Measurements from ENCODE around the gene PDE4B. TPM values are rescaled to one million over a fixed set of nuclear protein-coding genes. Genes with fewer than 3 reads are reported as not detected.

PDE4B gene
- polyA plus RNA-seq, 1 donor = 18.0 TPM

DNA sequence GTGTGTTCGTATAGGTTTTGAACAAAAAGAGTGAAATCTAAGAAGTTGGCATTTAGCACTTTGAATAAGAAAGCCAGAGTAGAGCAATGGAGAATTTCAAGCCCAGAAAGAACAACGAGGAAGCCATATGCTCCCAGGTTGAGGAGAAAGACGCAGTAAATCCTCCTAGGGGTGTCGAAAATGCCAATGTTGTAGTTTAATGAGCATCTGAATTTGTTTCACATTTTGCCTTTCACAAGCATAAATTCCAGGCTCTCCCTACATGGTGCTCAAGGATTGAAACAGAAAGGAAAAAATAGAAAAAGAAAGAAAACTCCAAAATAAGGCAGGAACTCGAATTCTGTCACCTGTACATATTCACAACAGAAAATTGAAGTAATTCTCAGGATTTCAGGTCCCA is 476.5 kb downstream of the PDE4B start:
- DNase-seq = no peak

DNA sequence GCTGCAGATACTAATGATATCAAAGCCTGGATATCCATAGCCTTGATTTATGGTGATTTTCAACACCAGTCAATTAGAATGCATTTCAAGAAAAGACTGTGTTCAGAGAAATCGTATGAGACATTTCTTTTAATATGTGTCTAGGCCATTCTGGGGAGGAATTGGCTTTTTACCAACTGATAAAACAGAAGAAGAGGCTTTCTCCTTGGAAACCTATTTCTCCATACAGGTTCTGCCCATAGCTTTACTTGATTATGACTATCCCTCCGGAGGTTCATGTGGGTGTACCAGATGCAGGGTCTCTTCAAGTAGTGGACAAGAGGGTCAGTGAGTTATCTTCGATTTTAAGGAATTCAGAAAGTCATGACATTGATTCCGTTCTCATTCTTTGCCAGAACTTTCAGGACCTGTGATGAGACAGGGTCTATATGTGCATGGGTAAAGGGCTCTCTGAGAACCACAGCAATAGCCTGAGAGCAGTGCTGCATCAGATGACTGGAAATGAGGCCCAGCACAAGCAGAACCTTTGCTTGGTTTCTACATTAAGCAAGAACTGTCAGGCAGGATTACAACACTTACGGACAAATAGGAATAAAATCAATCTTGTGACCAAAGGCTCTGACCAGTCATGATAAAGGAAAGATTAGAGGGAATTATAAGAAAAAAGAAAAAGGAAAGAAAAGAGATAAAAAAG is 477.6 kb downstream of the PDE4B start:
- no peak for DNase-seq

DNA sequence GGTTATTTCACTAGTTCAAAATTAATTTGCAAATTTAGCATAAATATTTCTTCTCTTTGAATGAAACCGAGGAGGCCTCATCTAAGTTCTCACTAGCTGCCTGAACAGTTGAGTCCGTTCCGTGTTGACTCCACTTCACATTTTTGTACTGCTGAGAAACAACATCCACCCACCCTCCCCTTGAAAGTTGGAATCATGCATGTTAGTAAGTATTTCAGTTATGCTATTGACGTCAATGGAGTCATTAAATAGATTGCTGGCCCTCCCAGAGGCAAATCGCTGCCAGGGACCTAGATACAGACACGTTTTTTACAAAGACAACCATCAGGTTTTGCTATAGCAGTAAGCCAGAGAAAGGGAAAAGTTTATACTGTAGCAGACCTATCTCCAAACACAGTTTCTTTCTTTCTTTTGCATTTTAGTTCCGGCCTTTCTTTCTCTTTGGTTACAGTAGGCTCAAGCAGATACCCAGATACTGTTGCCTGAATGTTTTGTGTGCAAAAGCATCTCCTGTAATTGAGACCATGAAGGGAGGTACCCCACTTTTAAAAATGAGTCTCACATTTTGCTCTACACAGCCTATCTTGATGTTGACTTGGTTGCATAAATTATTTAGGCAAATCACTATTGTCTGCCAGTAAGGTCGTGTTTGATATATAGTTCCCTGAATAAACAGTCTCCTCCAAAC is 478.7 kb downstream of the PDE4B start:
- peak; percentile 95 for DNase-seq

DNA sequence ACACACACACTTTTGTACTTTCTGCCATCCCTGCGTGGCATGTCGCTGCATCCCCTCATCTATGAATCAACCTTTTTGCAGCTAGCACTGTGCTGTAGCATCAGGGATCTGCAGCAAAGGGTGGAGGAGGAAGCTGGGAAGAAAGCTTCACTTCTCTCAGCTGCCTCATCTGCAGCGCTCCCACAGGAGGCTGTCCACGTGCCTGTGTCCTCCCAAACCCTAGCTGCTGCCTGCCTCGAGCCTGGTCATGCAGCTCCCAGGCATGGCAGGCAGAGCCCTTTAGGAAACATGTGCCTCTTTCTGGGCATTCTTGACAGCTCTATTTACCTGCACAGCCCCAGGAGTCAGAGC is 479.2 kb downstream of the PDE4B start:
- DNase-seq = peak; percentile 71

DNA sequence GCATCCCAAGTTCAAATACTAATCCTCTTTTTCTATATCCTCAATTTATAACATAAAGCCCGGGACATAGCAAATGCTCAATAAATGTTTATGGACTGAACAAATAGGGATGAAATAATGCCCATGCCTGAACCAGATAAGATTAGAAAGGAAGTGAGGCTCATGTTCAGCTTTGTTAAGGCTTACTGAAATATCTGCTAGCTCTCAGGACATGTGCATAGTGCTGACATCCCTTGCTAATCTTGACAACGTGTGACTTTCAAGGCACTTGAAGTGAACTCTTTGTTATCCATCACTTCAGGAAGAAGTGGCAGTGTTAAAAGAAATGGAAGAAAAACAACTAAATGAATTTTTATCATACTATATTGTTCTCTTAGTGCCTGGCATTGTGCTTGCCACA is 481.0 kb downstream of the PDE4B start:
- DNase-seq = no peak

DNA sequence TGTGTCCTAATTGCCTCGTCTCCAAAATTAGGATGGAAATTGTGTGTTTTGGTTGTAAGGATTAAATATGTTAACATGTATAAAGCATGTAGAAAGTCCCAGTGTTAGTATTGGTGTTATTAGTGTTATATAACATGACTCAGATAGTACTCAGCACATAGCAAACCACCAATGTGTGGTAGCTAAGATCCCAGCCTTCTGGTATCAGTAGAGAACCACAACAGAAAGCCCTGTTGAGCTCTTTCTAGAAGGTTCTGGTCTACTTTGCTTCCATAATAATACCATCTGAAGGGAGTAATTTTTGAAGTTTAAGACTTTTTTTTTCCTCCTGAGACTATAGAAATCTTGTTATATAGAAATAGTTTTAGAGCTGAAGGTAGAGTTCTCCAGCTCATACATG is 481.9 kb downstream of the PDE4B start:
- DNase-seq = no peak

DNA sequence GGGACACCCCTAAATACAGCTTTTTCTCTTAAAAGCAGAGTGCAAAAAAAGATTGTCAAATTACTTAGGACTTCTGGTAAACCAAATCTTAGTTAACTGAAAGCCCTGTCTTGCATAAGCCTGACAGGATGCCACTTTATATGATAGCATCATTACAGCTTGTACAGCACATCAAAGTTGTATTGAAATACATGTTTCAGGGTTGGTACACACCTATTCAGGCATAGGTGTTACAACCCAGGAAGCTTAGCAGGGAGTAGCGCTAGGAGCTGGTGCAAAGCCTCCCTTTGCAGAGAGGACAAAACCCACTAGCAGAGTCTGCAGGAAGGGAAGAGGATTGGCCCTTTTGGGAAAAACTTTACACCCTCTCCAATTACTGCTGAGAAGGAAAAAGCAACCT is 482.4 kb downstream of the PDE4B start:
- no peak for DNase-seq

DNA sequence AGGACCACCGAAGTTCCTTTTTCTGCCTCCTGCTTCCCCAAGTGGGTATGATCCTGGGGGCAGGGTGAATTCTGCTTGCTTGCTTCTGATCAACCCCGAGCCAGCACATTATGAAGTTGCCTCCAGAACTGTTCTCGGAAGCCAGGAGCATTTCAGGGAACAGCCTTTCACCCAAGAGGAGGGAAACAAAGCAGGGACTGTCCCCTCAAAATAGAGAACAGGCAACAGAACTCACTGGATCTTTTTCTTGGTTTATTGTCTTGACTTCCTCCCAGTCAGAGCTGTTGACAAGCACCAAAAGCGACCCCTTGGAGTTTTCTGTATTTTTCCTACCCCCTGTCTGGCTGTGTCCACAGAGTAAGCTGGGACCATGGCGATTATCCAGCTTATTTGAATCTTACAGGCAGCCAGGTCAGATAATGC is 482.9 kb downstream of the PDE4B start:
- DNase-seq = no peak

DNA sequence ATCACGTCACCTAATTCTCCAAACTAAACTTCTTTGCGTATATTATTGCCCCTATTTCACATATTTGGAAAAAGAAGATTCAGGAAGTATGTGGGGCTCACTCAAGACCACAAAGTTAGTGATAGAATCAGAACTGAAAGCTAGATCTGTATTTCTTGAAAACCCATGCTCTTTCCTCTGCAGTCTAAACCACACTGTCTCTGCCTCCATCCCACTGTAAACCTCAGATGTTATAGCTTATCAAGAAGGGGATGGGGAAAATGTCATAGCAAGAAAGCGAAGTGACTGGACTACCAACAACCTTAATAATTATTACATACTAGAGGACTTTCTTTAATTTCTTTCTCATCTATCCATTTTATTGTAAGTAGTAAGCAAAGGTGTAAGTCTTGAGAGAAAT is 483.5 kb downstream of the PDE4B start:
- DNase-seq = no peak

DNA sequence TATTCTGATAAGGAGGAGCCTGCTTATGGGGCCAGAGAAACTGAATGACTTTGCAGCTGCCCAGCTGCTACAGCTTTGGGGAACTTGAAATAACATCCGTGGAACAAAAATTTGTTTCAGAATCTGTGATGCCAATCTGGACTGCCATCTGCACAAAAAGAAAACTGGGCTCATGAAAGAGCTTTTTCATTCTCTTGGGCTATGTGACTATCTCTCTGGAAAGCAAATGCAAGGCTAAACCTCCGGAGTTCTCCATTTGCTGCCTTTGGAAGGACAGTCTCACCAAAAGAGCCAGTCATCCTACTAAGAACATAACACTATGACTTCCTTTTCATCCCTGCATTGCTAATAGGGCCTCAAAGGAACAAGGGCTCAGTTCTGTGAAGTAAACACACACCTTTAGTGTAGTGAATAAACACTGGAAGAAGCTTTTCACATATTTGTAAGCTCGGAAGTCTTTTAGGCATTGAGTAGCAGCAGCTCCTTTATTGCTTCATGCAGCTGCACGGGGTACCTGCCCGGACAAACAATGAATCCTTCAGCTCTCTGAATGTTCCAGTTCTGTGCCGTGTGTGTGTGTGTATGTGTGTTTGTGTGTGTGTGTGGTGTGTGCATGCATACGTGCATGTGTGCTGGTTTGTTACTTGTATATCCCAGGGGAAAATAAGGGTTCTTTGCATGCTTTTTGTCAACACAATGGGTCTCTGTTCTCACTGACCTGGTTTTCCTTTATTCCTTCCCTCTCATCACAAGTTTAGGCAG is 485.7 kb downstream of the PDE4B start:
- no peak for DNase-seq

DNA sequence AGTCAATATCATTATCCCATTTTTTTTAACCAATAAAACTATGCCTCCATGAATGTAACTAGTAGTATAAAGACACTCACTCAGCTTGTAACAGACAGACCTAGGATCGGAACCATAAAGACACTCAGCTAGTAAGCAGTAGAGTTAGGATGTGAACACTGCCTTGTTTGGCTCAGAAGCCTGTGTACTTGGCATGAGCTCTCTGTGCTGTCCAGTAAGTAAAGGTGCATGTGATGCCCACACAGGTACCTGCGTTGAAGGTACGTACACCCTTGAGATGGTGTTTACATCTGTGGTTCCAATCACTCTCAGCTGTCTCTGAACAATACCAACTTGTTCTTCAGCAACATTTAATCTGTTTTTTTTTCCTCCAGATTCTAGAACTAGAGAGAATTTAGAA is 489.1 kb downstream of the PDE4B start:
- DNase-seq = no peak

DNA sequence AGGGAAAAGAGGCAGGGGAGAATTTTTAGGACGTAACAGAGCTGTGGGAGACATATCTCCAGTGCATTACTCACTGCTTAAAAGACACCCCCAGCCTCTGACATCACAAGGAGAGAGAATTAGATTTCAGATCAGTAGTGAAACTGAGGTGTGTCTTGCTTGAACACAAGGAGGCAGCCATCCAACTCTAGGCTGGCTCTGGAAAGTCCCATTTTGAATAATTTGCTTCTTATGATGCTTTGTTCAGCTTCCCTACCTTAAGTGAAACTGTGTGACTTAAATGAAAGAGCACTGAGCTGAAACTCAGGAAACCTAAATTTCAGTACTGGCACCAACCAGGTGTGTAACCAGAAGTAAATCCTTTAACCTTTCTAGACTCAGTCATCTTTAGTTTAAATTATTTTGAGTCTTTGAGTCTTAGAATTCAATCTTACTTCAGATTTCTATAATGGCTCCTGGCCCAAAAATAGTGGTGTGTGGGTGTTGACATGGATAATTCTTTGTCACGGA is 489.7 kb downstream of the PDE4B start:
- DNase-seq = no peak

DNA sequence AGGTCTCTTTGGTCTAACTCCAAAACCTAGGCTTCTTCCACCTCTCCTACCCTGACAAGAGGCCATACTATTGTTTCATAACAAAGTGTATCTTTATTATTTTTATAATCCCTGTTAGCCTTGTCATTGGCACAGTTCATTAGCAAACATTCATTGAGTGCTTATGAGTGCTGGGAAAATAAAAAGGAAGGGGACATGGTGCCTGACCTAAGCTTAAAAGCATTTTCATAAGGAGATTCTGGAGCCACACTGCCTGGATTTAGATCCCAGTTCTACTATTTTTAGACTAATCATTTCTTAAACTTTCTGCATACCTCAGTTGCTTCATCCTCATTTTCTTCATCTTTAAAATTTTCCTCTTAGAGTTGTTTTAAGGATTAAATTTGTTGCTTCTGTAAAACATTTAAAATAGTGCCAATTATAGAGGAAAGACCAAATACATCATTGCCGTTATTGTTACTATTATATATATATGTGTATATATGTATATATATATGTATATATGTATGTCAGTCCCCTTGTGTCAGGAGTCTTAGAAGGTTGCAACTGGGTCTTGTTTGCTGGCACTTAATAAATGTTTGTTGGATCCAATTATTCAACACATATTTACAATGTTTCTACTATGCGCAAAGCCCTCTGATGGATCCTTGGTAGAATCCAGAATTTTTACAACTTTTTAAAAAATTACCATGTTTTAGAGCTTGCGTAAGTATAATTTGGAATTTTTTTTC is 490.4 kb downstream of the PDE4B start:
- DNase-seq = no peak

DNA sequence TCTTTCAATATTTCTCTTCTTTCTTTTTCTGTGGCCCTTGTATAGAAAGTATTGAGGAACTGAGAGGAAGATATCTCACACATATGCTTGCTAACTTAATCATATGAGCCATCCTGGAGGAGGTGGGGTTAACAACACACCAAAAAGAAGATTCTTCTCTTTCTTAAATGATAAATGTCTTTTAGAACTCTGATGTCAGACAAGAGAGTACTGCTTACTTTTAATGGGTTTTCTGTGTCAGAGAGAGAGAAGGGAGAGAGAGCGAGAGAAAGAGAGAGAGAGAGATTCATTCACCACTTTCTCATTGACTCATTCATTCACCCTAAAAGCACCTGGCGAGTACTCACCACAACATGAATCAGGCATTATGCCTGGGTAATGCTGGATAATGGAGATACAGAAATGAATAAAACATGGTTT is 490.9 kb downstream of the PDE4B start:
- no peak for DNase-seq

DNA sequence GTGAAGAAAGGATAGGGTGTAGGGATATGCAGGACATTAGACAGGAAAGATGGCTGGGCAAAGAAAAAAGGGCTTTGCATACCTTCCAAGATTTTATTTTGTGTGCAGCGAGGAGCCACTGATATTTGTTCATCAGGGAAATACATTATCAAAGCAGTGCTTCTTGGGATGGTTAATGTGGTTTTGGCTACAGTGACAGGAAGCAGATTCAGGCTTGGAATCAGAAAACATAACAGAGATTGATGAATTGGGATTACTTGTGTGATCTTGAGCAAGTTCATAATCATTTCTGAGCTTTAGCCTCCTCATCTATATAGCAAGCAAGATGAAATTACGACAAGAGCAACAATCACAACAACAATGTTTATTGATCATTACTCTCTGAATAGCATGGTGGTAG is 492.1 kb downstream of the PDE4B start:
- DNase-seq = no peak

DNA sequence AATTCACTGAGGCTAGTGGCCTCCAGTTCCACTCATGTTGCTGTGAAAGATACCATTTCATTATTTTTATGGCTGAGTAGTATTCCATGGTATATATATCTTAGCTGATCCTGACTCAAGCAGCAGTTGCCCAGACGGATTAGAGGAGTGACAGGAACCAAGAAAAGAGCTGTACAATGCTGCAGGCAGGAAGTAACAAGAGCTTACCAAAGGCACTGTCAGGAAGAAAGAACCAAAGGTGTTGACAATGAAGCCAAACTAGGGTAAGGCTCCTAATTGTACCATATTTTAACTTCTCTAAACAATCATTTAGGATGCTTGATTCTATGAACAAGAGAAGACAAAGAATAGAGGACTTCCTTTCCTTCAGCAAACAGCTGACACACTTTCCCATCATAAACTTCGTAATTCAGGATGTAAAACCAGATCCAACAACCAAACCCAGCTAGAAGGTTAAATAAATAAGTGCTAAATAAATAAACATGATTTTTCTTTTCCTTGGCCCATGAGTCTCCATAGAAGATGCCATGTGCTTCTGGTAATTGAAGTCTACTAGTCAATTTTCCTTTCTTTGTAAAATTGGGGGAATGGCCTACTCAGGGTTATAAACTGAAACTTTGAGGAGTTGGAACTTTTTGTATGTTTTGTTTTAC is 493.0 kb downstream of the PDE4B start:
- DNase-seq = no peak

DNA sequence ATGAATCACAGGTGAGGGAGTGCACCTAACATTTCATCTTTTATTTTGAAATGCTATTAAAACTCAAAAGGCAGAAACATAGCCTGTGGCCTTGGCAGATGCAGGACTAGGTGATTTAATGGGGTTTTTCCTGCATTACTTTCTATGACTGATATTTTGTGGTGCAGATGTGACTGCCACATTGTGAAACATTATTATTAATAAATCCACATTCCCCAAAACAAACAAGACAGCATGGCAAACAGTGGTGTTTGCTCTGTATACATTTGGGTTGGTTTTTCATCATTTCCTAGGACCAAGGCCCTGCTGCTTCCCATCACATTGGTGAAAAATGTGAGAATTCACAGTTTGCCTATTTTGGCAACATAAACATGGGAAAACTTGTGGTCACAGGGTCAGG is 493.6 kb downstream of the PDE4B start:
- no peak for DNase-seq

DNA sequence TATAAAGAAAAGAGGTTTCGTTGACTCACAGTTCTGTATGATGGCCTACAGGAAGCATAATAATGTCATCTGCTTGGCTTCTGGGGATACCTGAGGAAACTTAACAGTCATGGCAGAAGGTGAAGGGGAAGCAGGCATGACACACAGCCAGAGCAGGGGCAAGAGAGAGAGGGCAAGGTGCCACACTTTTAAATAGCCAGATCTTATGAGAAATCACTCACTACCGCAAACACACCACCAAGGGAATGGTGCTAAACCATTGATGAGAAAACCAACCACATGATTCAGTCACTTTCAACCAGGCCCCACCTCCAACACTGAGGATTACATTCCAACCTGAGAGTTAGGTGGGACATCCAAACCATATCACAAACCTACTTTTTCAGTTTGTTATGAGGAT is 495.4 kb downstream of the PDE4B start:
- no peak for DNase-seq

DNA sequence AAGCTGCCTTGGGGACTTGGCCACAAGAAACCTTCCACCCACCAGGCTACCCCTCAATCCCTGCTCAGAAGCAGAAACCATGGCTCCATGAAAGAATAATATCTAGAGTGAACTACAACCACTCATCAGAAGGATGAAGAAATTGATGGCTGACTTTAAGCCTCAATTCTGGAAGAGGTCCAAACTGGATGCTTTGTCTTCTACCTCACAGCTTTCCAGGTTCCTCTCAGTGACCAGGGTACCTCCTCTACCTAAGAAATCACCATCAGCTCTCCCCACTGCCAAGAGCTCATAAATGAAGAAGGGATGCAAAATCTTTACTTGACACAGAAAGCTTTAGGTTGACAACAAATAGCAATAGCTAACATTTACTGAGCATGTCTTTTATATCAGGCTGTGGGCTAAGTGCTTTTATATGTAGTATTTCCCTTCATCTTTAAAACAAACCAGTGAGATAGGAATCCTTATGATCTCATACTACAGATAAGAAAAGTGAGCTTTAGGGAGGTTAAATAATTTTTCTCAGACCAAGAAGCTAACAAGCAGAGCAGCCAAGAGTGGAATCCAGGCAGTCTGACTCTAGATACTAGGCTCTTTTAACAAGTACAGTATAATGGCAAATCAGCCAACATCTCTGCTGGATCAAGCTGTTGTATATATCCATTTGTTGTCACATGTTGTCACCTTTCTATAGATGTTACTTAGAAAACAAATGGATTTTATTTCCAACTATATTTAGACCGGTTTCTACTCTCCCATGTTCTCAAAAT is 498.3 kb downstream of the PDE4B start:
- DNase-seq = no peak

DNA sequence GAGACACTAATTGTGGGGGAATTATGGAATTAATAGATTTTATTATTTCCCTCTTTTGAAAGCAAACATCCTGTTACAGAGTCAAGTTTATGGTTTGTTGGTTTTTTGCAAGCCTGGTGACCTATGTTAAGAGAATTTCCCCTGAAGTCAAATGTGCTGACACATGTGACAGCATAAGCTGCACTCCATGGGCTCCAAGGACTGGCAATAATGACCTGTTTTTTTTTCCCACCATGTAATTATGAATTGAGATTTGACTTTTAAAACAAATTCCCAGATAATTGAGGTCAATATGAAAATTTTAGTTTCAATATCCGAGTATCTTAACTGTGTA is 498.8 kb downstream of the PDE4B start:
- DNase-seq = no peak

DNA sequence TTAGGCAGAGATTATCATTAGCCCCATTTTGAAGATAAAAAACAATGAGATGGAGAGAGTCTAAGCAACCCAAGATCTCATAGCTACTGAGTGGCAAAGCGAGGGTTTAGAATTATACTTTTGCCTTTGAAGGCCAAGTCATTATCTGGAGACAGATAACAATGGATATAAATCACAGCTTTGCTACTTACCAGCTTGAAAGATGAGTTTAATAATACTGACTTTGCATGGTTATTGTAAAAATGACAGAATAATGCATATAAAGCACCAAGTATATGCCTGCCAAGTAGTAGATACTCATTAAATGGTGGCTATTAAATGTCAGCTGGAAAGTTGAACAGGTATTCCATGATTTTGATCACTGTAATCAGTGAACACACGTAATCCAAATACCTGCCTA is 499.6 kb downstream of the PDE4B start:
- DNase-seq = no peak

DNA sequence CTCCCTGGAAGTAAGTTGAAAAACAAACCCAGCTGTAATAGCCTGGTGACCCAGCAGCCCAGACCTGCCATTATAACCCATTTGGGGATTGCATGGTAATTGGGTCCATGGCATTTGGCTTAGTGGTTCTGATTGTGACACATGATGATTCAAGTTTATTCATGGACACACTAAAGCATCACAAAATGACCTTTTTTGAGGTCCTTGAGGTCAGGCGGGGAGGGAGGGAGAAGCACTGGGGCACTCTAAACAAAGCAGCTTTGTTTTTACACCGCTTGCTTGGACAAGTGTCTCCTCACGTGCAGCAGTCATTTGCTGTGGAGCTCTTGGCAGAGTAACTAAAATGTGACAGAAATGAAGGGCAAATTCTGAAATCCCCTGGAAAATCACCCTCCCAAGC is 500.2 kb downstream of the PDE4B start:
- DNase-seq = no peak
